Activated CD8-positive, alpha-beta memory T cell treated with anti-CD3 and anti-CD28 coated beads, Interleukin-2, amount 10 ng/mL, durations not matched to agents 7 days and 5 days (primary cell): ENCODE data around the gene RBM39. TPM values are rescaled to one million over a fixed set of nuclear protein-coding genes. Genes with fewer than 3 reads are reported as not detected.
"Not testable (repeated sequence)": the region's sequence is repeated elsewhere in the genome, so short reads cannot be mapped to it uniquely, and the experiment has no call there.

Experiments
- ATAC-seq: fragments of 150-1000 bp; cut with Tn5 transposase; one replicate; pipeline ENCODE4 v1.10.0; 2021; ENCODE audit warnings: moderate library complexity
- CTCF ChIA-PET: fragments of 350-600 bp; sonication (Branson Sonifier 250); formaldehyde crosslinking; loops from one replicate; lab custom pipeline; 2021; ENCODE audit warnings: antibody characterized with exemption; lab: Charles Lee
- DNase-seq: peaks from one replicate; pipeline ENCODE4 v3.0.0-alpha.2; 2020
- H3K27ac Mint-ChIP-seq: one replicate; pipeline ENCODE4 v1.8.0; 2021; ENCODE audit warnings: mild to moderate bottlenecking, mixed read lengths
- H3K27me3 Mint-ChIP-seq: one replicate; pipeline ENCODE4 v1.8.0; 2021; ENCODE audit warnings: mixed read lengths
- H3K36me3 Mint-ChIP-seq: one replicate; pipeline ENCODE4 v1.8.0; 2021; ENCODE audit warnings: mild to moderate bottlenecking, mixed read lengths
- H3K4me1 Mint-ChIP-seq: one replicate; pipeline ENCODE4 v1.8.0; 2021; ENCODE audit warnings: mixed read lengths
- H3K4me3 Mint-ChIP-seq: one replicate; pipeline ENCODE4 v1.8.0; 2021; ENCODE audit warnings: mild to moderate bottlenecking, moderate library complexity, mixed read lengths
- H3K9me3 Mint-ChIP-seq: one replicate; pipeline ENCODE4 v1.8.0; 2022; ENCODE audit warnings: low read depth, mixed read lengths
- total RNA-seq, 2 experiments: library from RNA; stranded (reverse); gene quantifications; one replicate each; pipeline ENCODE4 v1.2.3, GENCODE V29; 2021

RBM39 gene
- 100 to 1,000 TPM; 357 to 360 TPM for total RNA-seq

GRCh38 chr20:35741892-35742740 is at the start of gene RBM39:
Gene RBM39, minus strand, starts transcription at chr20:35742260. Its CDS starts 1,386 bp downstream, at chr20:35740874.
- peak; percentile 85 for ATAC-seq
- Mint-ChIP-seq H3K9me3 (no peaks in the 10 kb centered on the region), H3K36me3 (peaks cover 33% of the 10 kb centered on the region), H3K4me3 (peak within 1 kb of the TSS; percentile 94), H3K4me1 (peaks cover 34% of the 10 kb centered on the region), H3K27me3 (no peaks in the 10 kb centered on the region), H3K27ac (peak within 1 kb of the TSS; percentile 100)
- CTCF ChIA-PET: interaction anchor here (0.6 to 7.0 kb wide), 17 partner anchors 15 to 287 kb away, joined by 3 to 104 read pairs (median 4); partner anchors contain the start of genes CEP250, NFS1, PHF20 and ROMO1
- peak; percentile 100 for DNase-seq

- Mint-ChIP-seq H3K27me3 (no peaks in the 10 kb centered on the region), H3K4me1 (peaks cover 11% of the 10 kb centered on the region), H3K4me3 (no peak overlapping the region), H3K27ac (no peak overlapping the region), H3K36me3 (peaks cover 18% of the 10 kb centered on the region), H3K9me3 (no peaks in the 10 kb centered on the region)
- no peak for DNase-seq
- CTCF ChIA-PET: no interaction called here
- no peak for ATAC-seq
Measured at GRCh38 chr20:35791821-35792220, 49.8 kb upstream of the RBM39 start.

GRCh38 chr20:35791097-35791496 is 49.0 kb upstream of the RBM39 start:
- DNase-seq (no peak), ATAC-seq (no peak)
- Mint-ChIP-seq H3K9me3 (no peaks in the 10 kb centered on the region), H3K4me3 (no peak overlapping the region), H3K27ac (no peak overlapping the region), H3K27me3 (no peaks in the 10 kb centered on the region), H3K4me1 (peaks cover 5% of the 10 kb centered on the region), H3K36me3 (peaks cover 18% of the 10 kb centered on the region)
- CTCF ChIA-PET: no interaction called here

- ATAC-seq (no peak), DNase-seq (no peak)
- no peak overlapping the region for H3K27ac Mint-ChIP-seq
- no peaks in the 10 kb centered on the region for H3K27me3 Mint-ChIP-seq
- peaks cover 10% of the 10 kb centered on the region for H3K36me3 Mint-ChIP-seq
- CTCF ChIA-PET: interaction anchor here (0.8 kb wide), 1 partner anchor 45 kb away, joined by 3 read pairs; no protein-coding TSS in a partner anchor
- H3K4me1 Mint-ChIP-seq: peaks cover 4% of the 10 kb centered on the region
- no peak overlapping the region for H3K4me3 Mint-ChIP-seq
- H3K9me3 Mint-ChIP-seq: no peaks in the 10 kb centered on the region
Measured at GRCh38 chr20:35788796-35789195, 46.7 kb upstream of the RBM39 start.

GRCh38 chr20:35785541-35785940 is 43.5 kb upstream of the RBM39 start:
- ATAC-seq, H3K27ac Mint-ChIP-seq, H3K27me3 Mint-ChIP-seq, H3K9me3 Mint-ChIP-seq, DNase-seq, H3K4me3 Mint-ChIP-seq: not testable (repeated sequence)
- Mint-ChIP-seq H3K36me3 (peaks cover 17% of the 10 kb centered on the region), H3K4me1 (peaks cover 17% of the 10 kb centered on the region)
- CTCF ChIA-PET: interaction anchor here (1.1 kb wide), 1 partner anchor 58 kb away, joined by 4 read pairs; no protein-coding TSS in a partner anchor

GRCh38 chr20:35783811-35784210 is 41.8 kb upstream of the RBM39 start:
- H3K9me3 Mint-ChIP-seq, H3K4me3 Mint-ChIP-seq, ATAC-seq, H3K27me3 Mint-ChIP-seq, DNase-seq, H3K27ac Mint-ChIP-seq: not testable (repeated sequence)
- Mint-ChIP-seq H3K4me1 (peaks cover 21% of the 10 kb centered on the region), H3K36me3 (peaks cover 21% of the 10 kb centered on the region)
- CTCF ChIA-PET: interaction anchor here (0.6 kb wide), 1 partner anchor 108 kb away, joined by 3 read pairs; no protein-coding TSS in a partner anchor

- Mint-ChIP-seq H3K27me3 (no peaks in the 10 kb centered on the region), H3K27ac (no peak overlapping the region), H3K4me1 (peaks cover 49% of the 10 kb centered on the region), H3K36me3 (peaks cover 34% of the 10 kb centered on the region), H3K9me3 (no peaks in the 10 kb centered on the region), H3K4me3 (no peak overlapping the region)
- DNase-seq: no peak
- CTCF ChIA-PET: interaction anchor here (0.5 to 0.8 kb wide), 2 partner anchors 34 to 149 kb away, joined by 3 to 4 read pairs; partner anchors contain the start of gene RBM39
- no peak for ATAC-seq
Measured at GRCh38 chr20:35776513-35777101, 34.5 kb upstream of the RBM39 start.

- ATAC-seq (no peak), DNase-seq (no peak)
- Mint-ChIP-seq H3K36me3 (peaks cover 31% of the 10 kb centered on the region), H3K27ac (peak overlapping the region; percentile 5), H3K4me3 (peak overlapping the region; percentile 85), H3K4me1 (peaks cover 52% of the 10 kb centered on the region), H3K9me3 (no peaks in the 10 kb centered on the region), H3K27me3 (no peaks in the 10 kb centered on the region)
- CTCF ChIA-PET: interaction anchor here (1.5 to 2.4 kb wide), 2 partner anchors 32 to 109 kb away, joined by 7 to 8 read pairs; partner anchors contain the start of gene RBM39
Measured at GRCh38 chr20:35774391-35774790, 32.3 kb upstream of the RBM39 start.

GRCh38 chr20:35773154-35773751 is 31.2 kb upstream of the RBM39 start:
- CTCF ChIA-PET: interaction anchor here (1.4 to 7.5 kb wide), 5 partner anchors 31 to 282 kb away, joined by 4 to 104 read pairs (median 8); partner anchors contain the start of genes RBM39 and SCAND1
- Mint-ChIP-seq H3K27me3 (no peaks in the 10 kb centered on the region), H3K4me3 (peak overlapping the region; percentile 85)

GRCh38 chr20:35772563-35773058 is 30.6 kb upstream of the RBM39 start:
- Mint-ChIP-seq H3K4me3 (peak overlapping the region; percentile 85), H3K4me1 (peaks cover 66% of the 10 kb centered on the region), H3K36me3 (peaks cover 29% of the 10 kb centered on the region), H3K9me3 (no peaks in the 10 kb centered on the region), H3K27ac (peak overlapping the region; percentile 92), H3K27me3 (no peaks in the 10 kb centered on the region)
- no peak for DNase-seq
- CTCF ChIA-PET: interaction anchor here (1.4 to 7.5 kb wide), 4 partner anchors 30 to 282 kb away, joined by 4 to 104 read pairs (median 10); partner anchors contain the start of genes RBM39 and SCAND1
- ATAC-seq: no peak

More at GRCh38 chr20:35773154-35773751, 31.2 kb upstream of the RBM39 start:
- no peak for ATAC-seq
- Mint-ChIP-seq H3K4me1 (peaks cover 61% of the 10 kb centered on the region), H3K27ac (peak overlapping the region; percentile 92), H3K36me3 (peaks cover 29% of the 10 kb centered on the region), H3K9me3 (no peaks in the 10 kb centered on the region)
- peak; percentile 72 for DNase-seq

GRCh38 chr20:35771689-35772562 is 29.9 kb upstream of the RBM39 start, which contains the start of gene PHF20:
Gene PHF20, plus strand, starts transcription at chr20:35772015. Its CDS starts 29,508 bp downstream, at chr20:35801523.
- H3K4me1 Mint-ChIP-seq: peaks cover 65% of the 10 kb centered on the region
- peak within 1 kb of the TSS; percentile 92 for H3K27ac Mint-ChIP-seq
- H3K4me3 Mint-ChIP-seq: peak within 1 kb of the TSS; percentile 85
- H3K36me3 Mint-ChIP-seq: peaks cover 27% of the 10 kb centered on the region
- DNase-seq (peak; percentile 100), ATAC-seq (peak; percentile 93)
- no peaks in the 10 kb centered on the region for H3K27me3 Mint-ChIP-seq
- H3K9me3 Mint-ChIP-seq: no peaks in the 10 kb centered on the region
- CTCF ChIA-PET: interaction anchor here (1.2 to 7.5 kb wide), 6 partner anchors 30 to 281 kb away, joined by 4 to 104 read pairs (median 4); partner anchors contain the start of genes RBM39 and SCAND1

- no peak for ATAC-seq
- Mint-ChIP-seq H3K36me3 (peaks cover 24% of the 10 kb centered on the region), H3K27me3 (no peaks in the 10 kb centered on the region), H3K4me1 (peaks cover 61% of the 10 kb centered on the region), H3K4me3 (peak overlapping the region; percentile 51), H3K9me3 (no peaks in the 10 kb centered on the region), H3K27ac (peak overlapping the region; percentile 91)
- CTCF ChIA-PET: interaction anchor here (1.2 to 7.5 kb wide), 4 partner anchors 29 to 183 kb away, joined by 4 to 104 read pairs (median 10); partner anchors contain the start of genes RBM39 and SCAND1
- DNase-seq: no peak
Measured at GRCh38 chr20:35771367-35771688, 29.3 kb upstream of the RBM39 start.
